Mesothelial cell of epicardium (in vitro differentiated cells): ENCODE data around the gene ANKS3. TPM values are rescaled to one million over a fixed set of nuclear protein-coding genes. Genes with fewer than 3 reads are reported as not detected.

ENCODE experiments used
- DNase-seq, 2 experiments: peaks; one replicate each; pipeline ENCODE4 v3.0.0; 2021; ENCODE audit warnings: low spot score in 2 of 2; ENCODE audit not compliant: unreplicated experiment in 2 of 2
- H3K27ac Mint-ChIP-seq: 2 replicates; pipeline ENCODE4 v1.8.0; 2021; ENCODE audit warnings: mixed read lengths
- H3K27me3 Mint-ChIP-seq: 2 replicates; pipeline ENCODE4 v1.8.0; 2021; ENCODE audit warnings: low read depth, mixed read lengths
- H3K36me3 Mint-ChIP-seq: 2 replicates; pipeline ENCODE4 v1.8.0; 2021; ENCODE audit warnings: mixed read lengths
- H3K4me1 Mint-ChIP-seq: 2 replicates; pipeline ENCODE4 v1.8.0; 2021; ENCODE audit warnings: mixed read lengths
- H3K4me3 Mint-ChIP-seq: 2 replicates; pipeline ENCODE4 v1.8.0; 2021; ENCODE audit warnings: mild to moderate bottlenecking, moderate library complexity, mixed read lengths
- H3K9me3 Mint-ChIP-seq: 2 replicates; pipeline ENCODE4 v1.8.0; 2021; ENCODE audit warnings: mixed read lengths
- total RNA-seq: library from RNA; stranded (reverse); gene quantifications from 3 replicates; pipeline ENCODE4 v1.2.1, GENCODE V29; 2021
- TF ChIP-seq, protein P1 (sequence below): fragments of 200-600 bp; sonication (generic); IDR thresholded peaks from one replicate; pipeline ENCODE4 v1.5.0; 2021; ENCODE audit warnings: antibody characterized with exemption; ENCODE audit not compliant: unreplicated experiment

ANKS3 gene, protein sequence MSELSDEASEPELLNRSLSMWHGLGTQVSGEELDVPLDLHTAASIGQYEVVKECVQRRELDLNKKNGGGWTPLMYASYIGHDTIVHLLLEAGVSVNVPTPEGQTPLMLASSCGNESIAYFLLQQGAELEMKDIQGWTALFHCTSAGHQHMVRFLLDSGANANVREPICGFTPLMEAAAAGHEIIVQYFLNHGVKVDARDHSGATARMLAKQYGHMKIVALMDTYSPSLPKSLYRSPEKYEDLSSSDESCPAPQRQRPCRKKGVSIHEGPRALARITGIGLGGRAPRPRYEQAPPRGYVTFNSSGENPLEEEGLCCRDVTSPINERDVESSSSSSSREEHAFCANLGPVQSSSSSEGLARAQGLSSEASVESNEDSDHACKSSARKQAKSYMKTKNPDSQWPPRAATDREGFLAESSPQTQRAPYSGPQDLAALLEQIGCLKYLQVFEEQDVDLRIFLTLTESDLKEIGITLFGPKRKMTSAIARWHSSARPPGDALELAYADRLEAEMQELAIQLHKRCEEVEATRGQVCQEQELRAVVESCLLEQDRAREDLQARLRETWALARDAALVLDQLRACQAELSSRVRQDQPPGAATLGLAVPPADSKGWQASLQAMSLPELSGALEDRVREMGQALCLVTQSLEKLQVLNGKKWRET
- 42.5 to 46.6 TPM (median 45.8 TPM) in 3 replicates for total RNA-seq

DNA sequence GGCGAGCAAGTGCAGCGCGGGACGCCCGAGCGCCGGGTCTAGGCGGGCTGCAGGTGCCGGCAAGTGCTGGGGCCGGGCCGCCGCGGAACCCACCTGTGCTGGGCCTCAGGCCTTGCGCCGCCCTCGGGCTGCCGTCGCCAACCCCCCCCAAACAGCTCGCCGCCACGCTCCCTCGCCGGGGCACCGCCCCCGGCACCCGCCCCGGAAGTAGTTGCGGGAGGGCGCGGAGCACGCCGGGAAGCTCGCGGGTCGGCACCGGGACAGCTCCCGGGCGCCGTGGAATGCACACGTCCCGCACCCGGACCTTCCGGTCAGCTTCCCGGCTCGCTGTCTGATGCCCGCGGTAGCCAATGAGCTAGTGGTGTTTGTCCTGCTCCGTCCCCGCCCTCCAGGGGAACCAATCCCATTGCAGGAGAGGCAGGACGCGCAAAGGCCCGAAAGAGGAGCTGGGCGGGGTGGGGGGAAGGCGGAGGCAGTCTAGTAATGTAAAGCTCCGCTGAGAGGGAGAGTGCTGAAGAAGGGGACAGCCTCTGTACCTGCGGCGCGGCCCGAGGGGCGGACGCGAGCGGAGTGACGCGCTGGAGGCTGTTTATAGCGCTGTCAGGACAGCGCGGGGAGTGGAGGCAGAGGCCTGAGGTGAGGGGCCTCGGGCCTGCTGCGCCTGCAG, at the start of gene ANKS3, which contains the start of gene DNAAF8:
ANKS3 (minus strand) TSS at position 209 of the 667 bp plus-strand sequence. CDS start 4,122 bp downstream, outside the sequence.
DNAAF8 (plus strand) TSS at position 475 of the 667 bp plus-strand sequence. CDS start 1,978 bp downstream, outside the sequence.
- H3K27me3 Mint-ChIP-seq: no peaks in the 10 kb centered on the region
- DNase-seq: peak; percentile 88 to 90
- H3K4me3 Mint-ChIP-seq: peak within 1 kb of the TSS; percentile 93
- H3K36me3 Mint-ChIP-seq: peaks cover 7% of the 10 kb centered on the region
- peak within 1 kb of the TSS; percentile 99 for H3K27ac Mint-ChIP-seq
- peaks cover 13% of the 10 kb centered on the region for H3K4me1 Mint-ChIP-seq
- no peaks in the 10 kb centered on the region for H3K9me3 Mint-ChIP-seq
- TF ChIP-seq, protein P1, sequence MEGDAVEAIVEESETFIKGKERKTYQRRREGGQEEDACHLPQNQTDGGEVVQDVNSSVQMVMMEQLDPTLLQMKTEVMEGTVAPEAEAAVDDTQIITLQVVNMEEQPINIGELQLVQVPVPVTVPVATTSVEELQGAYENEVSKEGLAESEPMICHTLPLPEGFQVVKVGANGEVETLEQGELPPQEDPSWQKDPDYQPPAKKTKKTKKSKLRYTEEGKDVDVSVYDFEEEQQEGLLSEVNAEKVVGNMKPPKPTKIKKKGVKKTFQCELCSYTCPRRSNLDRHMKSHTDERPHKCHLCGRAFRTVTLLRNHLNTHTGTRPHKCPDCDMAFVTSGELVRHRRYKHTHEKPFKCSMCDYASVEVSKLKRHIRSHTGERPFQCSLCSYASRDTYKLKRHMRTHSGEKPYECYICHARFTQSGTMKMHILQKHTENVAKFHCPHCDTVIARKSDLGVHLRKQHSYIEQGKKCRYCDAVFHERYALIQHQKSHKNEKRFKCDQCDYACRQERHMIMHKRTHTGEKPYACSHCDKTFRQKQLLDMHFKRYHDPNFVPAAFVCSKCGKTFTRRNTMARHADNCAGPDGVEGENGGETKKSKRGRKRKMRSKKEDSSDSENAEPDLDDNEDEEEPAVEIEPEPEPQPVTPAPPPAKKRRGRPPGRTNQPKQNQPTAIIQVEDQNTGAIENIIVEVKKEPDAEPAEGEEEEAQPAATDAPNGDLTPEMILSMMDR: no peak

DNA sequence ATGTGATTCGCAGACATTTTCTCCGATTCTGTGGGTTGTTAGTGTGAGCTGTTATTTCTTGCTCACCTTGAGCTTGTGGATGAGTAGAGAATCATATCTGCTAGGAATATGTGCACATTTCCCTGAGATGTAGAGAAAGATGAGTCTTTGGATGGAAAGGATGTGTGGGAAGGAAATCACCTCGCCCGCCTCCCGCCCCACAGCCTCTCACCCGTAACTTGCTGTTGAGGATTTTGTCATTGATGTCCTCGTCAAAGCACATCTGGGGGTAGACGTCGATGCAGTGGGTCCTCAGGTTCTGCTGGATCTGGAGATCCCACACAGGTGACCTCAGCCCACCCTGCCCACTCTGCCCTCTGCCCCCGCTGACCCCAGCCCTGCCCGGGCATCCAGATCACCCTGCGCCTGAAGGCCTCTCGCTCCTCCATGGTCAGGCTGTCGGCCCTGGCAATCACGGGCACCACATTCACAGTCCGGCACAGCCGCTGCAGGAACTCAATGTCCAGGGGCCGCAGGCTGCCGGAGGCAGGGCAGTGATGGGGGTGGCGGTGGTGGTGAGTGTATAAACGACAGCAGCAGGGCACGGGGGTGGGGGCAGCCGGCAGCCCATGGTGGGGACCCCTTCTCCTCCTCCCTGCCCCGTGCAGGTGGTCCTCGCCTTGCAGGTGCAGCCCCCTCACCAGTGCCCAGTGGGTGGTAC, 49.3 kb upstream of the ANKS3 start:
- Mint-ChIP-seq H3K27ac (no peak overlapping the region), H3K4me3 (no peak overlapping the region), H3K36me3 (no peaks in the 10 kb centered on the region), H3K4me1 (peaks cover 7% of the 10 kb centered on the region), H3K27me3 (no peaks in the 10 kb centered on the region), H3K9me3 (no peaks in the 10 kb centered on the region)
- TF ChIP-seq, protein P1: no peak
- no peak for DNase-seq

DNA sequence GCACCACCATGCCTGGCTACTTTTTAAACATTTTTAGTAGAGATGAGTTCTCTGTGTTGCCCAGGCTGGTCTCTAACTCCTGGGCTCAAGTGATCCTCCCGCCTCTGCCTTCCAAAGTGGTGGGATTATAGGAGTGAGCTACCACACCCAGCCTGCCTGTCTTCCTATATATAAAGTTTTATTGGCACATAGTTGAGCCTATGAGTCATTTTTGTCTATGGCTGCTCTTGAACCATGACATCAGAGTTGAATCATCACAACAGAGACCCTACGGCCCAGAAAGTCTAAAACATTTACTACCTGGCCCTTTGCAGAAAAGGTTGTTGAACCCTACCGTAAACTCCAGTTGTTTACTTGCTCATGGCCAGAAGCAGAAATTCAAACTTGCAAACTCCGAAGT, 46.2 kb upstream of the ANKS3 start:
- H3K36me3 Mint-ChIP-seq: no peaks in the 10 kb centered on the region
- TF ChIP-seq, protein P1: no peak
- no peak for DNase-seq
- H3K4me1 Mint-ChIP-seq: no peaks in the 10 kb centered on the region
- no peak overlapping the region for H3K4me3 Mint-ChIP-seq
- H3K9me3 Mint-ChIP-seq: no peaks in the 10 kb centered on the region
- H3K27ac Mint-ChIP-seq: no peak overlapping the region
- H3K27me3 Mint-ChIP-seq: no peaks in the 10 kb centered on the region

DNA sequence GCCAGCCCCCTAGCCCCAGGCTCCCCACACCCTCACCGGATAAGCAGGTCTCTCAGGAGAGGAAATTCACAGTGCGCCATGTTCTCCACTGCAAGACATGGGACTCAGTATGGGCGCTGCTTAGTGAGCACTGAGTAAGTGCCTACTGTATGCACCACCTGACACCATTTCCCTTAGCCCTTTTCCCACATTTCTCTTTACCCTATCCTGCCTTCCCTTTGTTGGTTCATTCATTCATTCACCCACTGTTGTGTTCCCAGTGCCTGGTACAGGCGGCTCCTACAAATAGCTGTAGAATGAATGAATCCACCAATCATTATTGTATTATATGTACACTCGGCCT, 44.0 kb upstream of the ANKS3 start:
- H3K36me3 Mint-ChIP-seq: no peaks in the 10 kb centered on the region
- H3K4me1 Mint-ChIP-seq: no peaks in the 10 kb centered on the region
- TF ChIP-seq, protein P1: no peak
- DNase-seq: no peak
- H3K27me3 Mint-ChIP-seq: no peaks in the 10 kb centered on the region
- no peaks in the 10 kb centered on the region for H3K9me3 Mint-ChIP-seq
- no peak overlapping the region for H3K4me3 Mint-ChIP-seq
- no peak overlapping the region for H3K27ac Mint-ChIP-seq

DNA sequence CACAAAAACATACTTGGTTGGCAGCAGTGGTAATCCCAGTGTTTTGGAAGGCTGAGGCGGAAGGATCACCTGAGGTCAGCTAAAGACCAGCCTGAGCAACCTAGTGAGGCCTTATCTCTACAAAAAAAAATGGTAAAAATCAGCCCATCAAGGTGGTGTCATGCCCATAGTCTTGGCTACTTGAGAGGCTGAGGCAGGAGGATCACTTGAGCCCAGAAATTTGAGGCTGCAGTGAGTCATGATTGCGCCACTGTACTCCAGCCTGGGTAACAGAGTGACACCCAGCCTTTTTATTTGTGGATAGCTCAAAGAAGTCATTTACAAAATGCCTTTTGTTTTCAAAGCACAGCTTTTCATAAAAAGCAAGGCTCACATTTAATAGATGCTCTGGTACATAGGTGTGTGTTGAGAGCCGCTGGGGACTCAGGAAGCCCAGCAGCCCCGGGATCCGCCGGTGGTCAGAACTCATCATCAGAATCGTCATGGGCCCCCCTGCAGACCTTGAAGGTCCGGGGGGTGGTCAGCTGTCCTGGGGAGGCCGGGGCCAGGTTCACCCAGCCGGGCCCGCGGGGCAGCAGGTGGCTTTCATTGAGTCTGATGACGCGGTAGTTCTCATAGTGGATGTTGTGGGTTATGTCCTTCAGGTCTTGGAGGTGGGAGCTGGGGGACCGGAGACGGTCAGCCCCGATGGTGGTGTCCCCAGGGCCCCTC, 43.4 kb upstream of the ANKS3 start:
- H3K9me3 Mint-ChIP-seq: no peaks in the 10 kb centered on the region
- no peak overlapping the region for H3K4me3 Mint-ChIP-seq
- H3K4me1 Mint-ChIP-seq: no peaks in the 10 kb centered on the region
- TF ChIP-seq, protein P1: no peak
- no peaks in the 10 kb centered on the region for H3K27me3 Mint-ChIP-seq
- no peaks in the 10 kb centered on the region for H3K36me3 Mint-ChIP-seq
- H3K27ac Mint-ChIP-seq: no peak overlapping the region
- DNase-seq: no peak
